CD4-positive, CD25-positive, alpha-beta regulatory T cell (primary cell): ENCODE results near the gene CROCC. TPM values are rescaled to one million over a fixed set of nuclear protein-coding genes. Genes with fewer than 3 reads are reported as not detected.

ENCODE experiments used
- ATAC-seq, 2 donors: fragments of 150-1000 bp; cut with Tn5 transposase; one replicate each; pipeline ENCODE4 v1.10.0; 2021; ENCODE audit warnings: low read depth in 2 of 2, moderate number of reproducible peaks in 2 of 2, moderate library complexity in 1 of 2
- DNase-seq, 3 donors: peaks; one replicate each; pipeline versions ENCODE4 v3.0.0 to v3.0.0-alpha.2; 2012 to 2022; ENCODE audit warnings: mixed read lengths in 1 of 3
- H3K27ac ChIP-seq: one replicate; pipeline ENCODE4 v1.7.0; 2013; ENCODE audit warnings: mild to moderate bottlenecking, low read length; ENCODE audit not compliant: insufficient read depth, poor library complexity, severe bottlenecking
- H3K27me3 ChIP-seq: one replicate; pipeline ENCODE4 v1.7.0; 2013; ENCODE audit warnings: low read length; ENCODE audit not compliant: control insufficient read depth, insufficient read depth
- H3K36me3 ChIP-seq: one replicate; pipeline ENCODE4 v1.7.0; 2013; ENCODE audit warnings: mild to moderate bottlenecking, low read length, moderate library complexity; ENCODE audit not compliant: control insufficient read depth, insufficient read depth
- H3K4me1 ChIP-seq: 2 replicates; pipeline ENCODE4 v1.7.0; 2013; ENCODE audit warnings: mild to moderate bottlenecking, low read length; ENCODE audit not compliant: insufficient read depth, control insufficient read depth, poor library complexity, severe bottlenecking
- H3K4me3 ChIP-seq: one replicate; pipeline ENCODE4 v1.7.0; 2013; ENCODE audit warnings: low read depth, mild to moderate bottlenecking, low read length, moderate library complexity
- H3K9me3 ChIP-seq, 2 experiments: 1 replicate in 1 of 2; 2 replicates in 1 of 2; pipeline ENCODE4 v1.7.0; 2013; ENCODE audit warnings: low read length in 2 of 2, mild to moderate bottlenecking in 1 of 2, moderate library complexity in 1 of 2; ENCODE audit not compliant: control insufficient read depth in 2 of 2
- H3K27ac Mint-ChIP-seq, 3 donors: one replicate each; pipeline ENCODE4 v1.8.0; 2020 to 2022; ENCODE audit warnings: mild to moderate bottlenecking in 3 of 3, mixed read lengths in 3 of 3, moderate library complexity in 2 of 3
- H3K27me3 Mint-ChIP-seq: one replicate; pipeline ENCODE4 v1.8.0; 2022; ENCODE audit warnings: mild to moderate bottlenecking, mixed read lengths
- H3K36me3 Mint-ChIP-seq: one replicate; pipeline ENCODE4 v1.8.0; 2020; ENCODE audit warnings: mixed read lengths
- H3K4me1 Mint-ChIP-seq, 4 donors: one replicate each; pipeline ENCODE4 v1.8.0; 2020 to 2022; ENCODE audit warnings: mixed read lengths in 4 of 4, mild to moderate bottlenecking in 1 of 4
- H3K4me3 Mint-ChIP-seq, 4 donors: one replicate each; pipeline ENCODE4 v1.8.0; 2020 to 2022; ENCODE audit warnings: mild to moderate bottlenecking in 4 of 4, mixed read lengths in 4 of 4, moderate library complexity in 3 of 4
- H3K9me3 Mint-ChIP-seq, 7 donors: one replicate each; pipeline ENCODE4 v1.8.0; 2020 to 2022; ENCODE audit warnings: mixed read lengths in 7 of 7, mild to moderate bottlenecking in 3 of 7, moderate library complexity in 2 of 7
- polyA plus RNA-seq, 4 donors: library from polyadenylated mRNA; unstranded; fragments of 300-500 nt; fragmentation: Illumina TruSeq; gene quantifications; one replicate each; pipeline ENCODE4 v1.2.3, GENCODE V29; 2021
- total RNA-seq: library from RNA; stranded (reverse); gene quantifications from one replicate; pipeline ENCODE4 v1.2.3, GENCODE V29; 2022

CROCC gene
- total and polyA plus RNA-seq, 5 donors from 2014 or later = 3.9 to 46.1 (median 4.3) TPM

DNA sequence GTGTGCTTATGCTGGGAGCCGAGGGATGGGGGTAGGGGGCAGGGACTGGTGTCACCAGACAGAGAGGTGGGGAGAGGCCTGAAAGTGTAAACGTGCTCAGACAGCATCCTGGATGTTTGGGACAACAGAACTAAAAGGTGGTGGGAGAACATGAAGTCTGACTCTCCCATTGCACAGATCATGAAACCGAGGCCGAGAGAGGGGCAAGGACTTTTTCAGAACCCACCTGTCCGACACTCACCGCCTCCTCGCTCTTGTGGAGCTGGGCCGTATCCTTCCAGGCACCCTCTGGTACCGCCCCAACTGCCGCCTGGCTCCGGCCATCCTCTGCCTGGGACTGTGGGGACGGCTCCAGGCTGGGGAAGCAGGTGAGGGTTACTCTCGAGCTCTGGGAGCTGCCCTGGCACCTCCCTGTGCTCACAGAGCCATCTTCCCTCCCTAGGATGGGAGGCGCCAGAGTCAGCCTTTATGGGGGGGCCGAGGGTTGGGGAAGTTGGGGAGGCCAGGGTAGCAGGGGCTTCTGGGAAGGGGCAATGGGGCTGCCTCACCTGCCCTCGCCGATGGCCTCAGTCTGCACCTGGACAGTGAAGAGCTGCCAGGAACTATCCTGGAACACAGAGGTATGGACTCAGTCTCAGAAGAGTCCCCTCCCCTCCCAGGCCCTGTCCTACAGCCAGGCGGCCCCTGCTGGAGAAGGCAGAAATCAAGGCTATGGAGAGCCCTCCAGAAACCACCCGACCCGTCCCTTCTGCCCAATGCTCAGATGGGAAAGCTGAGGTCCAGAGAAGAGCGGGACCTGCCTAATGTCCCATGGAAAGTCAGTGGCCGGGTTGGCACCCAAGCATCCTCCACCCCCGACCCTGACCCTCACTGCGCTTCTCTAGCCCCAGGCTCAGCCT lies 83.0 kb downstream of the CROCC start:
- Histone ChIP-seq H3K27ac (no peak overlapping the region), H3K9me3 (no peaks in the 10 kb centered on the region), H3K27me3 (no peaks in the 10 kb centered on the region), H3K4me1 (peaks cover 1% of the 10 kb centered on the region), H3K4me3 (no peak overlapping the region), H3K36me3 (peaks cover 25% of the 10 kb centered on the region)
- H3K4me1 Mint-ChIP-seq = peaks cover 0 to 5% (median 1%) of the 10 kb centered on the region in 4 donors
- no peak overlapping the region for H3K27ac Mint-ChIP-seq
- H3K27me3 Mint-ChIP-seq = no peaks in the 10 kb centered on the region
- H3K4me3 Mint-ChIP-seq = no peak overlapping the region
- DNase-seq (no peak), ATAC-seq (no peak)
- peaks cover 11% of the 10 kb centered on the region for H3K36me3 Mint-ChIP-seq
- H3K9me3 Mint-ChIP-seq = no peaks in the 10 kb centered on the region

DNA sequence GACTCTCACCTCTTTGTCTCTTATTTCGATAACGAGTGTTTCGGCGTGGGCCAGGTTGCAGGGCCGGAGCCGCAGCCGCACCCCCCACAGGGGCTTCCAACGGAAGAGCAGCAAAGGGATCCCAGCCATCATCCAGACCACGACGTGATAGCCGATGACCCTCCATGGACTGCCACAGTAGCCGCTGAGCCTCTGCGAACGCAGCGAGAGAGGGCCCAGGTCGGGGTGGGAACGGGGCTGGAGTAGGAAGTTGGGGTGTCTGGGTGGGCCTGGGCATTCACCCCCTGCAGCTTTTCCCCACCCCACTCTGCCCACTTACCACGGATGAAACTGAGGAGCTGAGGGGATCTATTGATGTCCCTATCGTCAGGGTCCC lies 83.6 kb downstream of the CROCC start:
- Histone ChIP-seq H3K4me3 (no peak overlapping the region), H3K36me3 (peaks cover 25% of the 10 kb centered on the region), H3K4me1 (peaks cover 6% of the 10 kb centered on the region), H3K9me3 (no peaks in the 10 kb centered on the region), H3K27me3 (no peaks in the 10 kb centered on the region), H3K27ac (no peak overlapping the region)
- ATAC-seq (no peak), DNase-seq (no peak)
- no peaks in the 10 kb centered on the region for H3K9me3 Mint-ChIP-seq
- no peak overlapping the region for H3K27ac Mint-ChIP-seq
- no peak overlapping the region for H3K4me3 Mint-ChIP-seq
- peaks cover 11% of the 10 kb centered on the region for H3K36me3 Mint-ChIP-seq
- H3K4me1 Mint-ChIP-seq = peaks cover 0 to 11% (median 5%) of the 10 kb centered on the region in 4 donors
- H3K27me3 Mint-ChIP-seq = no peaks in the 10 kb centered on the region

- peaks cover 0 to 22% (median 9%) of the 10 kb centered on the region in 4 donors for H3K4me1 Mint-ChIP-seq
- ATAC-seq (no peak), DNase-seq (no peak)
- Histone ChIP-seq H3K36me3 (peaks cover 24% of the 10 kb centered on the region), H3K4me1 (peaks cover 18% of the 10 kb centered on the region), H3K9me3 (no peaks in the 10 kb centered on the region), H3K27me3 (no peaks in the 10 kb centered on the region), H3K27ac (no peak overlapping the region), H3K4me3 (no peak overlapping the region)
- H3K4me3 Mint-ChIP-seq = no peak overlapping the region
- no peaks in the 10 kb centered on the region for H3K27me3 Mint-ChIP-seq
- H3K27ac Mint-ChIP-seq = no peak overlapping the region
- H3K9me3 Mint-ChIP-seq = no peaks in the 10 kb centered on the region
- H3K36me3 Mint-ChIP-seq = peaks cover 8% of the 10 kb centered on the region
Measured at GRCh38 chr1:17007121-17007520, 85.4 kb downstream of the CROCC start.

DNA sequence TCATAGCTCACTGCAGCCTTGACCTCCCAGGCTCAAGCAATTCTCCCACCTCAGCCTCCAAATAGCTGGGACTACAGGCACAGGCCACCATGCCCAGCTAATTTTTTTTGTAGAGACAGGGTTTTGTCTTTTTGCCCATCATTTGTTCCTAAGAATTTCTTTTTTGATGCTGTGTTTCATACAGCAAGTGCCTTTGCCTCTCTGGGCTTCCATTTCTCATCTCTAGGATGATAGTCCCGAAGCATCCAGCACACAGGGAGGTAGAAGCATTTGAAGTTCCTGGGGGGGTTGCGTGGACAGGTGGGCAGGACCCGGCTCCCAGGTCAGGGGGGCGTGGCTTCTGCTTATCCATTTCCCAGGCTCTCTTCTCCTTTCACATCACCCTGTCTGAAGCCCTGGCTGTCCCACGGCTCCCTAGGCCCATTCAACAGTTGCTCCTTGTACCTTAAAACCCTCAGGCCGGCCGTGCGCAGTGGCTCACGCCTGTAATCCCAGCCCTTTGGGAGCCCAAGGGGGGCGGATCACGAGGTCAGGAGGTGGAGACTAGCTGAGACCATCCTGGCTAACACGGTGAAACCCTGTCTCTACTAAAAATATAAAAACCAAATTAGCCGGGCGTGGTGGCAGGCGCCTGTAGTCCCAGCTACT lies 86.6 kb downstream of the CROCC start:
- Histone ChIP-seq H3K27ac (no peak overlapping the region), H3K4me3 (no peak overlapping the region), H3K36me3 (peaks cover 15% of the 10 kb centered on the region), H3K9me3 (no peaks in the 10 kb centered on the region), H3K4me1 (peaks cover 19% of the 10 kb centered on the region), H3K27me3 (no peaks in the 10 kb centered on the region)
- DNase-seq = no peak
- no peaks in the 10 kb centered on the region for H3K9me3 Mint-ChIP-seq
- peaks cover 0 to 24% (median 9%) of the 10 kb centered on the region in 4 donors for H3K4me1 Mint-ChIP-seq
- peaks cover 8% of the 10 kb centered on the region for H3K36me3 Mint-ChIP-seq
- no peaks in the 10 kb centered on the region for H3K27me3 Mint-ChIP-seq
- no peak overlapping the region for H3K4me3 Mint-ChIP-seq
- no peak overlapping the region for H3K27ac Mint-ChIP-seq
- ATAC-seq = no peak

- DNase-seq = no peak
- Mint-ChIP-seq H3K9me3 (no peaks in the 10 kb centered on the region), H3K4me1 (peaks cover 0 to 24% (median 9%) of the 10 kb centered on the region in 4 donors), H3K4me3 (peak overlapping the region in 3 of 4 donors; percentile 60 to 85 (median 71)), H3K36me3 (no peaks in the 10 kb centered on the region), H3K27me3 (no peaks in the 10 kb centered on the region), H3K27ac (no peak overlapping the region)
- no peaks in the 10 kb centered on the region for H3K27me3 ChIP-seq
- H3K36me3 ChIP-seq = peaks cover 5% of the 10 kb centered on the region
- H3K9me3 ChIP-seq = no peaks in the 10 kb centered on the region
- peaks cover 19% of the 10 kb centered on the region for H3K4me1 ChIP-seq
- ATAC-seq = no peak
- H3K4me3 ChIP-seq = no peak overlapping the region
- H3K27ac ChIP-seq = no peak overlapping the region
Measured at GRCh38 chr1:17009706-17010105, 88.0 kb downstream of the CROCC start.

- no peaks in the 10 kb centered on the region for H3K27me3 Mint-ChIP-seq
- Histone ChIP-seq H3K4me3 (peak overlapping the region; percentile 67), H3K4me1 (peaks cover 19% of the 10 kb centered on the region), H3K27me3 (no peaks in the 10 kb centered on the region), H3K36me3 (no peaks in the 10 kb centered on the region), H3K27ac (no peak overlapping the region), H3K9me3 (no peaks in the 10 kb centered on the region)
- H3K4me1 Mint-ChIP-seq = peaks cover 0 to 24% (median 9%) of the 10 kb centered on the region in 4 donors
- DNase-seq (no peak), ATAC-seq (no peak)
- peak overlapping the region; percentile 52 to 82 (median 71) for H3K27ac Mint-ChIP-seq
- no peaks in the 10 kb centered on the region for H3K36me3 Mint-ChIP-seq
- H3K4me3 Mint-ChIP-seq = peak overlapping the region; percentile 85 to 96 (median 89)
- H3K9me3 Mint-ChIP-seq = no peaks in the 10 kb centered on the region
Measured at GRCh38 chr1:17011092-17011438, 89.3 kb downstream of the CROCC start.

- H3K27ac ChIP-seq = peak within 1 kb of the TSS; percentile 14
- H3K4me1 Mint-ChIP-seq = peaks cover 0 to 24% (median 9%) of the 10 kb centered on the region in 4 donors
- H3K4me1 ChIP-seq = peaks cover 19% of the 10 kb centered on the region
- DNase-seq = peak; percentile 80 to 91 (median 85)
- peak within 1 kb of the TSS; percentile 85 to 96 (median 89) for H3K4me3 Mint-ChIP-seq
- no peaks in the 10 kb centered on the region for H3K27me3 Mint-ChIP-seq
- H3K27ac Mint-ChIP-seq = peak within 1 kb of the TSS; percentile 63 to 90 (median 71)
- H3K9me3 ChIP-seq = no peaks in the 10 kb centered on the region
- no peaks in the 10 kb centered on the region for H3K27me3 ChIP-seq
- H3K36me3 Mint-ChIP-seq = no peaks in the 10 kb centered on the region
- ATAC-seq = peak; percentile 99 to 100
- H3K9me3 Mint-ChIP-seq = no peaks in the 10 kb centered on the region
- H3K4me3 ChIP-seq = peak within 1 kb of the TSS; percentile 67
- no peaks in the 10 kb centered on the region for H3K36me3 ChIP-seq
Measured at GRCh38 chr1:17011439-17012307, 89.9 kb downstream of the CROCC start, which contains the start of gene ATP13A2. TSS of gene ATP13A2 (minus strand) at chr1:17011928. CDS start at chr1:17011738, 190 bp downstream.
